Tibial nerve (tissue), 4 donors: ENCODE measurements around the gene CYBA. TPM values are rescaled to one million over a fixed set of nuclear protein-coding genes. Genes with fewer than 3 reads are reported as not detected.

Experiments
- DNase-seq, 2 donors: peaks; one replicate each; pipeline ENCODE4 v3.0.0-alpha.2; 2019; ENCODE audit warnings: low spot score in 2 of 2
- H3K27ac ChIP-seq, 4 donors: fragments of 200-600 bp; sonication (generic) in 3 of 4; one replicate each; pipeline ENCODE4 v1.5.1; 2017 to 2019; ENCODE audit warnings: mild to moderate bottlenecking in 1 of 4
- H3K27me3 ChIP-seq, 2 donors: fragments of 200-600 bp; sonication (generic) in 1 of 2; one replicate each; pipeline versions ENCODE4 v1.5.1 to v1.6.0; 2017 to 2019
- H3K36me3 ChIP-seq, 3 donors: fragments of 200-600 bp; sonication (generic); one replicate each; pipeline ENCODE4 v1.5.1; 2018 to 2019
- H3K4me1 ChIP-seq, 4 donors: fragments of 200-600 bp; sonication (generic) in 3 of 4; one replicate each; pipeline ENCODE4 v1.5.1; 2017 to 2019
- H3K4me3 ChIP-seq, 4 donors: fragments of 200-600 bp; sonication (generic) in 3 of 4; one replicate each; pipeline ENCODE4 v1.5.1; 2017 to 2019; ENCODE audit warnings: mild to moderate bottlenecking in 1 of 4, moderate library complexity in 1 of 4
- H3K9me3 ChIP-seq, 4 donors: fragments of 200-600 bp; sonication (generic) in 3 of 4; one replicate each; pipeline ENCODE4 v1.5.1; 2017 to 2019
- CTCF ChIP-seq, 5 experiments: fragments of 200-600 bp in 3 of 5; fragments of 450-650 bp in 2 of 5; sonication (generic) in 3 of 5; IDR thresholded peaks; one replicate each; pipeline ENCODE4 v1.5.1; 2016 to 2019; ENCODE audit warnings: antibody characterized with exemption in 5 of 5, mild to moderate bottlenecking in 3 of 5, moderate library complexity in 2 of 5
- EP300 ChIP-seq, 2 donors: sonication (generic); formaldehyde crosslinking; IDR thresholded peaks; one replicate each; pipeline ENCODE4 v1.6.1; 2017; ENCODE audit warnings: antibody characterized with exemption in 2 of 2, mild to moderate bottlenecking in 1 of 2
- POLR2A ChIP-seq, 2 donors: fragments of 450-650 bp; IDR thresholded peaks; one replicate each; pipeline ENCODE4 v1.6.1; 2017; ENCODE audit warnings: antibody characterized with exemption in 2 of 2, mild to moderate bottlenecking in 2 of 2, moderate library complexity in 2 of 2
- WGBS, 2 donors: methylation state at CpG; one replicate each; pipeline ENCODE4 v1.1.5; 2018; 5-methylcytosine and 5-hydroxymethylcytosine counted together
- total RNA-seq, 4 donors: library from RNA; depleted of rRNA; stranded (reverse); fragments of >200 nt; gene quantifications; one replicate each; pipeline ENCODE4 v1.1.0, GENCODE V29; 2016

Gene CYBA
- total RNA-seq, 4 donors from 2014 or later: 86.3 to 199 (median 121) TPM

DNA sequence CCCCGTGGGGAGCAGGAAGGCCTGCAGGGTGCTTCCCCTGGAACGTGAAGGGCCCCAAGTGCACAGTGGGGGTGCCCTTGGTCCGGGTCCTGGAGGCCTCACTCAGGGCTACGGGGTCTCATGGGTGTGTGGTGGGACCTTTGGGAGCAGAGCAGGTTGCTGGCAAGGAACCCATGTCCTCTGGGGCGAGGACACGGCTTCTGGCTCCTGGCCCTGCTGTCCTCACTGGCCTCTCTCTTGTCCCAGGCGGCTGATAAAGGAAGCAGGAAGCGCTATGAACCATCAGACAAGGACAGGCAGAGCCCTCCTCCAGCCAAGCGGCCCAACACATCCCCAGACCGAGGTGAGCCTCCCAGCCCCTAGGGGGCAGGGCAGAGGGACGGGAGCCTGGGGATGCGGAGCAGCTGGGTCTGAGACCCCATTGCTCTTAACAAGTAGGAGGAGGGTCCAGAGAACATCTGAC lies 22.3 kb downstream of the CYBA start:
- 70 to 76% methylated on average over 10 to 11 of the region's 12 CpGs for WGBS, 2 donors
- H3K4me1 ChIP-seq: peaks cover 0 to 3% (median under 1%) of the 10 kb centered on the region in 4 donors
- no peaks in the 10 kb centered on the region for H3K9me3 ChIP-seq
- H3K36me3 ChIP-seq: peaks cover 0 to 100% (median 23%) of the 10 kb centered on the region in 3 donors
- H3K27ac ChIP-seq: no peak overlapping the region
- H3K27me3 ChIP-seq: no peaks in the 10 kb centered on the region
- no peak for DNase-seq
- TF ChIP-seq CTCF (IDR thresholded peaks at IDR 0.05) (no peak), POLR2A (IDR thresholded peaks at IDR 0.05) (no peak), EP300 (IDR thresholded peaks at IDR 0.05) (no peak)
- no peak overlapping the region for H3K4me3 ChIP-seq

DNA sequence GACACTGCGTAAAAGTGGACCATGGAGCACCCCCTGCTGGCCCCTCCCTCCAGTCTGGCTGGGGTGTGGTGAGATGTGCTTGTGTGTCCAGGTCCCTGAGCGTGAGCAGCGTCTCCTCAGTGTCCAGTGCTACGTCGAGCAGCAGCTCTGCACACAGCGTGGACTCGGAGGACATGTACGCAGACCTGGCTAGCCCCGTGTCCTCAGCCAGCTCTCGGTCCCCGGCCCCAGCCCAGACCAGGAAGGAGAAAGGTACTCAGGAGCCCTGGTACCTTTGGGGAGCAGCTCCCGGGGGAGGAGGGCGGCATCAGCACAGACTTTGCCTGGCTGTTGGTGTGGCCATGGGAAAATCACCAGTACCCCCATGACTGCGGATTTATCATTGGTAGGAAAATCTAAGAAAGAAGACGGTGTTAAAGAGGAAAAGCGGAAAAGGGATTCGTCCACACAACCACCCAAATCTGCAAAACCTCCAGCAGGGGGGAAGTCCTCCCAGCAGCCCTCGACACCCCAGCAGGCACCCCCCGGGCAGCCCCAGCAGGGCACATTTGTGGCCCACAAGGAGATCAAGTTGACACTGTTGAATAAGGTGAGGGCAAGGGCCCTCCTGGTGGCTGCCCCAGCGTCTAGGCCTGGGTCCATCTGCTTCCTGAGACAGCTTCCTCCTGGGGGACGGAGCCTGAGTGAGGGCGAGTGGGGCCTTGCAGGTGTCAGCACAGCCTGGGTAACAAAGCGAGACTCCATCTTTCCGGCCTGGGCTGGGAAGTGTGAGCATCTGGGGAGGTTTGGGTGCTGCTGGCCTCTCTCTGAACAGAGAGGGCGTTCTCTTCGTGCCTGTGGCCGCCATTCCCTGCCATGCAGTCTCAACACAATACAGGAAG lies 23.1 kb downstream of the CYBA start:
- TF ChIP-seq CTCF (IDR thresholded peaks at IDR 0.05) (no peak), POLR2A (IDR thresholded peaks at IDR 0.05) (no peak), EP300 (IDR thresholded peaks at IDR 0.05) (no peak)
- WGBS, 2 donors: 95 to 96% methylated on average over 23 to 27 of the region's 27 CpGs
- Histone ChIP-seq H3K36me3 (peaks cover 0 to 100% (median 31%) of the 10 kb centered on the region in 3 donors), H3K4me3 (no peak overlapping the region), H3K9me3 (no peaks in the 10 kb centered on the region), H3K27ac (no peak overlapping the region), H3K27me3 (no peaks in the 10 kb centered on the region), H3K4me1 (no peaks in the 10 kb centered on the region)
- no peak for DNase-seq

GRCh38 chr16:88626646-88627045 lies 24.2 kb downstream of the CYBA start:
- Histone ChIP-seq H3K4me3 (no peak overlapping the region), H3K27me3 (no peaks in the 10 kb centered on the region), H3K9me3 (no peaks in the 10 kb centered on the region), H3K36me3 (peaks cover 0 to 98% (median 36%) of the 10 kb centered on the region in 3 donors), H3K4me1 (no peaks in the 10 kb centered on the region), H3K27ac (no peak overlapping the region)
- DNase-seq: no peak
- no peak for TF ChIP-seq POLR2A (IDR thresholded peaks at IDR 0.05)
- TF ChIP-seq CTCF (IDR thresholded peaks at IDR 0.05): no peak
- TF ChIP-seq EP300 (IDR thresholded peaks at IDR 0.05): no peak
- 89 to 95% methylated on average over 9 of the region's 9 CpGs for WGBS, 2 donors

- 82 to 87% methylated on average over 15 to 17 of the region's 17 CpGs for WGBS, 2 donors
- no peaks in the 10 kb centered on the region for H3K27me3 ChIP-seq
- H3K4me3 ChIP-seq: no peak overlapping the region
- no peaks in the 10 kb centered on the region for H3K9me3 ChIP-seq
- no peak for DNase-seq
- no peak overlapping the region for H3K27ac ChIP-seq
- TF ChIP-seq POLR2A (IDR thresholded peaks at IDR 0.05) (no peak), CTCF (IDR thresholded peaks at IDR 0.05) (no peak), EP300 (IDR thresholded peaks at IDR 0.05) (no peak)
- H3K36me3 ChIP-seq: peaks cover 0 to 84% (median 28%) of the 10 kb centered on the region in 3 donors
- H3K4me1 ChIP-seq: no peaks in the 10 kb centered on the region
These were observed 25.8 kb downstream of the CYBA start for GRCh38 chr16:88624977-88625576.

DNA sequence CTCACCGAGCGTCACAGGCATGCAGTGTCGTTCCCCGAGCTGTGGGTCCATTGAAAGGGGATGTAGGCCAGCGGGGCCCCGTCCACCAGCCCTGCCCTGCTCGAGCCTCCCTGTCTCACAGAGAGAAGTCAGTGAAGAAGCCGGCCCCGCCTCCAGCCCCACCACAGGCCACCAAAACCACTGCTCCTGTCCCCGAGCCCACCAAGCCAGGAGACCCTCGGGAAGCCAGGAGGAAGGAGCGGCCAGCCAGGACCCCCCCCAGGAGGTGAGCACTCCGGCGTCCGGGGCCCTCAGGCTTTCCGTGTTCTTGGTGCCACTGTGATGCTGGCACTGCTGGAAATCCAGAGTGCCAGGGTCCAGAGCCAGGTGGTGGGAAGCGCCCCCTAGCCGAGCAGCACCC lies 26.4 kb downstream of the CYBA start:
- H3K36me3 ChIP-seq: peaks cover 0 to 84% (median 28%) of the 10 kb centered on the region in 3 donors
- no peak for TF ChIP-seq POLR2A (IDR thresholded peaks at IDR 0.05)
- no peak for TF ChIP-seq EP300 (IDR thresholded peaks at IDR 0.05)
- no peak for TF ChIP-seq CTCF (IDR thresholded peaks at IDR 0.05)

More for the DNA sequence above, 26.4 kb downstream of the CYBA start:
- Histone ChIP-seq H3K4me1 (no peaks in the 10 kb centered on the region), H3K27me3 (no peaks in the 10 kb centered on the region), H3K27ac (no peak overlapping the region), H3K9me3 (no peaks in the 10 kb centered on the region), H3K4me3 (no peak overlapping the region)
- 91 to 92% methylated on average over 15 to 16 of the region's 18 CpGs for WGBS, 2 donors
- DNase-seq: no peak
